Neural progenitor cell (in vitro differentiated cells): ENCODE measurements around the gene CYB561. TPM values are rescaled to one million over a fixed set of nuclear protein-coding genes. Genes with fewer than 3 reads are reported as not detected.

Source experiments
- DNase-seq: peaks from one replicate; pipeline ENCODE4 v3.0.0-alpha.2; 2016; ENCODE audit warnings: low spot score
- H2AFZ ChIP-seq: fragments of 200-600 bp; sonication (generic); replicated peaks from 2 replicates; pipeline ENCODE4 v1.6.1; 2016; ENCODE audit warnings: antibody characterized with exemption
- H3F3A ChIP-seq: fragments of 200-600 bp; sonication (generic); 2 replicates; pipeline ENCODE4 v1.6.1; 2016; ENCODE audit warnings: antibody characterized with exemption, low read depth
- H3K27ac ChIP-seq: fragments of 200-600 bp; sonication (generic); 2 replicates; pipeline ENCODE4 v1.5.1; 2016; ENCODE audit warnings: mild to moderate bottlenecking
- H3K27me3 ChIP-seq: fragments of 200-600 bp; sonication (generic); 2 replicates; pipeline ENCODE4 v1.6.1; 2016; ENCODE audit warnings: mild to moderate bottlenecking, moderate library complexity
- H3K36me3 ChIP-seq: fragments of 200-600 bp; sonication (generic); 2 replicates; pipeline ENCODE4 v1.5.1; 2016
- H3K4me1 ChIP-seq: fragments of 200-600 bp; sonication (generic); 2 replicates; pipeline ENCODE4 v1.6.1; 2016; ENCODE audit warnings: mixed run types
- H3K4me2 ChIP-seq: fragments of 200-600 bp; sonication (generic); 2 replicates; pipeline ENCODE4 v1.6.1; 2016
- H3K4me3 ChIP-seq: fragments of 200-600 bp; sonication (generic); 2 replicates; pipeline ENCODE4 v1.5.1; 2016
- H3K79me2 ChIP-seq: fragments of 200-600 bp; sonication (generic); 2 replicates; pipeline ENCODE4 v1.6.1; 2016; ENCODE audit warnings: low read depth
- H3K9ac ChIP-seq: fragments of 200-600 bp; sonication (generic); 2 replicates; pipeline ENCODE4 v1.6.1; 2016
- H3K9me3 ChIP-seq: fragments of 200-600 bp; sonication (generic); 2 replicates; pipeline ENCODE4 v1.5.1; 2016; ENCODE audit warnings: low read depth
- H4K20me1 ChIP-seq: fragments of 200-600 bp; sonication (generic); 2 replicates; pipeline ENCODE4 v1.6.1; 2016; ENCODE audit warnings: low read depth
- H3K27ac Mint-ChIP-seq: 3 replicates; pipeline ENCODE4 v1.8.0; 2021; ENCODE audit warnings: mixed read lengths
- H3K27me3 Mint-ChIP-seq: 2 replicates; pipeline ENCODE4 v1.8.0; 2022; ENCODE audit warnings: low read depth, mild to moderate bottlenecking, inconsistent platforms, moderate library complexity, mixed read lengths; ENCODE audit not compliant: insufficient read depth
- H3K36me3 Mint-ChIP-seq: 3 replicates; pipeline ENCODE4 v1.8.0; 2021; ENCODE audit warnings: mixed read lengths
- H3K4me1 Mint-ChIP-seq: 3 replicates; pipeline ENCODE4 v1.8.0; 2021; ENCODE audit warnings: mixed read lengths
- H3K4me3 Mint-ChIP-seq: 3 replicates; pipeline ENCODE4 v1.8.0; 2021; ENCODE audit warnings: mild to moderate bottlenecking, moderate library complexity, mixed read lengths
- H3K9me3 Mint-ChIP-seq: 3 replicates; pipeline ENCODE4 v1.8.0; 2020; ENCODE audit warnings: mixed read lengths
- EZH2 ChIP-seq: fragments of 200-600 bp; sonication (generic); IDR thresholded peaks from 2 replicates; pipeline ENCODE4 v1.6.1; 2017; ENCODE audit warnings: antibody characterized with exemption, mild to moderate bottlenecking, moderate library complexity
- EZH2phosphoT487 ChIP-seq: fragments of 200-600 bp; sonication (generic); IDR thresholded peaks from 2 replicates; pipeline ENCODE4 v1.6.1; 2017; ENCODE audit warnings: antibody characterized with exemption
- total RNA-seq: library from RNA; depleted of rRNA; stranded (reverse); fragments of >200 nt; gene quantifications from 2 replicates; pipeline ENCODE4 v1.2.3, GENCODE V29; 2015; ENCODE audit warnings: low replicate concordance
- TF ChIP-seq, protein P1 (sequence below): fragments of 200-600 bp; sonication (generic); IDR thresholded peaks from 2 replicates; pipeline ENCODE4 v1.5.1; 2017; ENCODE audit warnings: antibody characterized with exemption, mild to moderate bottlenecking

The CYB561 gene
- total RNA-seq, 1 donor from 2014 or later: 4.2 TPM

DNA sequence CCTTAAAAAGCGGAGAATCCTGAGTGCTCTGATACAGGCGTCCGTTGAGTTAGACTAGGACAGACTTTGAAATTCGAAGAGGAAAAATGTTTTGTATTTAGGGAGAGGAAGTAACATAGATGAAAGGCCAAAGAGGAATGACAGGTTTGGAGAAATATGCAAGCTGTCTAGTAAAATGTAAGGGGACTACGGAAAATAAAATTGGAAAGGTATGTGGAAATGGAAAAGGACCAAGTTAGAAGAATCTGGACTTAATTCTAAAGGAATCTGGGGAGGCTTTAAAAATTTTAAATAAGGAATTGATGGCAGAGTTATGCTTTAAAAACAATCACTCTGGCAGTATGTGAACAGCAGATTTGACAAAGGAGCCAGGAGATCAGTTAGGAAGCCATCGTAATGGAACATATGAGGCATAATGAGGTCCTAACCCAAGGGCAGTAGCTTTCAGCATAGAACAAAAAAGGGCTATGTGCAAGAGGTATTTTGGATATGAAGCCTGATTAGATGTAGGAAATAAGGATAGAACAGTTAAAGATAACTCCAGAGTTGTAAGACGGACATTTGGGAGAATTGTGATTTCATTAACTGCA lies 38.3 kb downstream of the CYB561 start:
- Mint-ChIP-seq H3K4me3 (no peak overlapping the region), H3K27me3 (peaks cover 2% of the 10 kb centered on the region), H3K27ac (no peak overlapping the region), H3K36me3 (peaks cover 21% of the 10 kb centered on the region), H3K4me1 (no peaks in the 10 kb centered on the region), H3K9me3 (no peaks in the 10 kb centered on the region)
- H3K27me3 ChIP-seq: no peaks in the 10 kb centered on the region
- DNase-seq: no peak
- no peak overlapping the region for H3K4me3 ChIP-seq
- no peaks in the 10 kb centered on the region for H3K4me1 ChIP-seq
- TF ChIP-seq, protein P1, sequence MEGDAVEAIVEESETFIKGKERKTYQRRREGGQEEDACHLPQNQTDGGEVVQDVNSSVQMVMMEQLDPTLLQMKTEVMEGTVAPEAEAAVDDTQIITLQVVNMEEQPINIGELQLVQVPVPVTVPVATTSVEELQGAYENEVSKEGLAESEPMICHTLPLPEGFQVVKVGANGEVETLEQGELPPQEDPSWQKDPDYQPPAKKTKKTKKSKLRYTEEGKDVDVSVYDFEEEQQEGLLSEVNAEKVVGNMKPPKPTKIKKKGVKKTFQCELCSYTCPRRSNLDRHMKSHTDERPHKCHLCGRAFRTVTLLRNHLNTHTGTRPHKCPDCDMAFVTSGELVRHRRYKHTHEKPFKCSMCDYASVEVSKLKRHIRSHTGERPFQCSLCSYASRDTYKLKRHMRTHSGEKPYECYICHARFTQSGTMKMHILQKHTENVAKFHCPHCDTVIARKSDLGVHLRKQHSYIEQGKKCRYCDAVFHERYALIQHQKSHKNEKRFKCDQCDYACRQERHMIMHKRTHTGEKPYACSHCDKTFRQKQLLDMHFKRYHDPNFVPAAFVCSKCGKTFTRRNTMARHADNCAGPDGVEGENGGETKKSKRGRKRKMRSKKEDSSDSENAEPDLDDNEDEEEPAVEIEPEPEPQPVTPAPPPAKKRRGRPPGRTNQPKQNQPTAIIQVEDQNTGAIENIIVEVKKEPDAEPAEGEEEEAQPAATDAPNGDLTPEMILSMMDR: no peak
- TF ChIP-seq EZH2 (no peak), EZH2phosphoT487 (no peak)
- H3F3A ChIP-seq: no peaks in the 10 kb centered on the region
- no peak overlapping the region for H3K27ac ChIP-seq
- no peaks in the 10 kb centered on the region for H3K9me3 ChIP-seq
- no peak overlapping the region for H3K4me2 ChIP-seq
- H2AFZ ChIP-seq: no peak overlapping the region
- no peaks in the 10 kb centered on the region for H4K20me1 ChIP-seq
- no peaks in the 10 kb centered on the region for H3K79me2 ChIP-seq
- no peak overlapping the region for H3K9ac ChIP-seq
- no peaks in the 10 kb centered on the region for H3K36me3 ChIP-seq

DNA sequence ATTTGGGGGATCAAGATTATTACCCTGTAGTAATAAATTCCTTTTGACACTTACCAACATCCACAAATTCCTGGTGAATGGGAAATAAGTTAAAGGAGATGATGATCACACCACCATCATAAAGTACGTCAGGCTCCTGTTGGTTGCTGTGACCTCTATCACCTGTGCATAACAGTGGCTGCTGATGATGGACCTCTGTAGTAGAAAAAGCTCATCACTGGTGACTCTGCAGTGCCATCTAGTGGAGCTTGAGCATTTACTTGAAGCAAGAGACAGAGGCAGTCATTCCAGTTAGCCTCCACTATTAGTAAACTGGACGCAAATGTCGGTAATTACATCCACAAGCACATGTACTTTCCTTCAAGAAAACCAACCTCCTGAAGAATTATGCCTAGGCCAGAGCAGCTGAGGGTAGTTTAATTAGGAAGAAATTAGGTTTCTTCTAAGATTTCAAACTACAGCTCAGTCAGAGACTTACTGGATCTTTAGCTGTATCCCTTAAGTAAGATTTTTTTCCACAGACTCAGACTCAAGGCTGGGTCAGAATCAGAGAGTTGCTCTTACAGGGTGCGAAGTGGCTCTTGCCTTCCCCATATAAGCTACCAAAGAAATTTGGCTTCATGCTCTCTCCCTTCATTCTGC lies 39.3 kb downstream of the CYB561 start:
- Histone ChIP-seq H3K36me3 (no peaks in the 10 kb centered on the region), H2AFZ (no peak overlapping the region), H3K4me3 (no peak overlapping the region), H3K4me2 (no peak overlapping the region), H3K27ac (no peak overlapping the region), H3K79me2 (no peaks in the 10 kb centered on the region), H3F3A (no peaks in the 10 kb centered on the region), H4K20me1 (no peaks in the 10 kb centered on the region), H3K9ac (no peak overlapping the region), H3K4me1 (no peaks in the 10 kb centered on the region), H3K27me3 (no peaks in the 10 kb centered on the region), H3K9me3 (no peaks in the 10 kb centered on the region)
- Mint-ChIP-seq H3K36me3 (peaks cover 22% of the 10 kb centered on the region), H3K9me3 (no peaks in the 10 kb centered on the region), H3K27ac (no peak overlapping the region), H3K4me1 (no peaks in the 10 kb centered on the region), H3K27me3 (peaks cover 2% of the 10 kb centered on the region), H3K4me3 (no peak overlapping the region)
- peak; percentile 92 for DNase-seq
- no peak for TF ChIP-seq EZH2phosphoT487
- TF ChIP-seq EZH2: no peak
- TF ChIP-seq, protein P1: peak; percentile 87

DNA sequence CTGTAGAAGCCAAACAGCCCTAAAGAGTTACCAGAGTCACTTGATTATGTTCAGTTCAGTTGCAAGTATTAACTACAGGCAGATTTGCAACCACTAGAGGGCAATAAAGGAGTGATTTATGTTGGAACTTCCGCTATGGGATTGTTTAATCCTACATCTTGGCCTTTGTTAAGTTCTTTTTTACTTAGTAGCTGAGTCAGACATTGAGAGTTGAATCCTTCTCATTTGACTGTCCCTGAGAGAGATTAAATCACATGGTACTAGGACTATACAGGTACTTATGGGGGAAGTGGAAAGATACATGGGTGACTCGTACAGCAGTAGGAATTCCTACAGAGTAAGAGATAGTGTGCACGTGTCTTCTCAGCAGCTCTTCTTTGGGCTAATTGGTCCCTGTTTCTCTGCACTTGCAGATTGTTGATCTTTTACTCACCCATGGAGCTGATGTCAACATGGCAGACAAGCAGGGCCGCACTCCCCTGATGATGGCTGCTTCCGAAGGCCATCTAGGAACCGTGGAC lies 40.3 kb downstream of the CYB561 start:
- no peak overlapping the region for H3K4me3 Mint-ChIP-seq
- Histone ChIP-seq H3K9me3 (no peaks in the 10 kb centered on the region), H3K9ac (no peak overlapping the region), H2AFZ (peak overlapping the region; percentile 3), H3F3A (no peaks in the 10 kb centered on the region), H3K36me3 (no peaks in the 10 kb centered on the region), H3K27ac (no peak overlapping the region), H3K4me1 (no peaks in the 10 kb centered on the region), H3K79me2 (no peaks in the 10 kb centered on the region), H3K4me3 (no peak overlapping the region), H3K27me3 (no peaks in the 10 kb centered on the region), H3K4me2 (no peak overlapping the region), H4K20me1 (no peaks in the 10 kb centered on the region)
- H3K27ac Mint-ChIP-seq: no peak overlapping the region
- H3K9me3 Mint-ChIP-seq: no peaks in the 10 kb centered on the region
- H3K36me3 Mint-ChIP-seq: peaks cover 16% of the 10 kb centered on the region
- DNase-seq: peak; percentile 75
- H3K27me3 Mint-ChIP-seq: peaks cover 2% of the 10 kb centered on the region
- TF ChIP-seq EZH2: no peak
- TF ChIP-seq, protein P1: peak; percentile 76
- H3K4me1 Mint-ChIP-seq: no peaks in the 10 kb centered on the region
